Calu3 (cell line): ENCODE results near the gene NTM. TPM values are rescaled to one million over a fixed set of nuclear protein-coding genes. Genes with fewer than 3 reads are reported as not detected.

Experiments
- BruUV-seq: library from RNA; stranded (reverse); fragments of 400-500 nt; replicated peaks from 2 replicates; lab custom pipeline; 2021; lab: Mats Ljungman, UMichigan
- CTCF ChIA-PET: fragments of 300-600 bp; sonication (Branson Sonifier 250); formaldehyde crosslinking; loops from one replicate; lab custom pipeline; 2022; ENCODE audit warnings: antibody characterized with exemption; lab: Charles Lee
- DNase-seq: peaks from one replicate; pipeline ENCODE4 v3.0.0; 2022
- H3K27ac Mint-ChIP-seq: one replicate; pipeline ENCODE4 v1.8.0; 2022; ENCODE audit warnings: mixed read lengths; ENCODE audit not compliant: unreplicated experiment
- H3K27me3 Mint-ChIP-seq: one replicate; pipeline ENCODE4 v1.8.0; 2022; ENCODE audit warnings: mixed read lengths; ENCODE audit not compliant: unreplicated experiment
- H3K36me3 Mint-ChIP-seq: one replicate; pipeline ENCODE4 v1.8.0; 2022; ENCODE audit warnings: mild to moderate bottlenecking, moderate library complexity, mixed read lengths; ENCODE audit not compliant: insufficient read depth, unreplicated experiment
- H3K4me1 Mint-ChIP-seq: one replicate; pipeline ENCODE4 v1.8.0; 2022; ENCODE audit warnings: mild to moderate bottlenecking, low read depth, mixed read lengths; ENCODE audit not compliant: unreplicated experiment
- H3K4me3 Mint-ChIP-seq: one replicate; pipeline ENCODE4 v1.8.0; 2022; ENCODE audit warnings: mild to moderate bottlenecking, low read depth, moderate library complexity, mixed read lengths; ENCODE audit not compliant: unreplicated experiment
- H3K9me3 Mint-ChIP-seq: one replicate; pipeline ENCODE4 v1.8.0; 2022; ENCODE audit warnings: low read depth, mixed read lengths; ENCODE audit not compliant: unreplicated experiment
- CTCF ChIP-seq: fragments of 200-600 bp; IDR thresholded peaks from one replicate; pipeline ENCODE4 v1.8.0; 2022; ENCODE audit warnings: antibody characterized with exemption; ENCODE audit not compliant: unreplicated experiment
- intact Hi-C: fragments of 100-400 bp; cut with micrococcal nuclease; formaldehyde crosslinking; loops from one replicate; pipeline ENCODE4 v1.10.0; 2022; ENCODE audit not compliant: unreplicated experiment
- total RNA-seq: library from RNA; stranded (reverse); gene quantifications from 2 replicates; pipeline ENCODE4 v1.2.3, GENCODE V29; 2022

NTM gene
- total RNA-seq, 1 experiment from 2014 or later: not detected

- TF ChIP-seq CTCF: no peak
- intact Hi-C loops: no loop called here
- BruUV-seq: no TSS peak
- Mint-ChIP-seq H3K4me1 (no peaks in the 10 kb centered on the region), H3K27me3 (no peaks in the 10 kb centered on the region), H3K4me3 (no peak overlapping the region), H3K36me3 (no peaks in the 10 kb centered on the region), H3K9me3 (peaks cover 10% of the 10 kb centered on the region), H3K27ac (no peak overlapping the region)
- CTCF ChIA-PET: no interaction called here
- no peak for DNase-seq
Measured at GRCh38 chr11:132301465-132301864, 931.0 kb downstream of the NTM start.

GRCh38 chr11:132301900-132302299 is 931.5 kb downstream of the NTM start:
- no peak for DNase-seq
- H3K27ac Mint-ChIP-seq: no peak overlapping the region
- intact Hi-C loops: no loop called here
- BruUV-seq: no TSS peak
- no peak for TF ChIP-seq CTCF
- no peaks in the 10 kb centered on the region for H3K4me1 Mint-ChIP-seq
- CTCF ChIA-PET: no interaction called here
- H3K36me3 Mint-ChIP-seq: no peaks in the 10 kb centered on the region
- no peaks in the 10 kb centered on the region for H3K27me3 Mint-ChIP-seq
- H3K4me3 Mint-ChIP-seq: no peak overlapping the region
- H3K9me3 Mint-ChIP-seq: peaks cover 10% of the 10 kb centered on the region

GRCh38 chr11:132307309-132308020 is 937.0 kb downstream of the NTM start:
- intact Hi-C loops: no loop called here
- no peak overlapping the region for H3K4me3 Mint-ChIP-seq

More at GRCh38 chr11:132307309-132308020, 937.0 kb downstream of the NTM start:
- Mint-ChIP-seq H3K27me3 (no peaks in the 10 kb centered on the region), H3K9me3 (peaks cover 7% of the 10 kb centered on the region), H3K36me3 (peaks cover 6% of the 10 kb centered on the region), H3K4me1 (no peaks in the 10 kb centered on the region), H3K27ac (no peak overlapping the region)
- no TSS peak for BruUV-seq
- no peak for TF ChIP-seq CTCF
- CTCF ChIA-PET: no interaction called here
- no peak for DNase-seq
